ENCODE data around the gene TMEM9.

GRCh38 chr1:201194046-201194445 is 39.8 kb upstream of the TMEM9 start:
- TF ChIP-seq CTCF (conservative IDR thresholded peaks at IDR 0.05; ENCODE audit: low read length), result no peak
- no peak for TF ChIP-seq EZH2phosphoT487 (IDR thresholded peaks at IDR 0.05; ENCODE audit: borderline replicate concordance, low read depth, low read length)

Data from OCI-LY7 (cell line).